HepG2 (cell line): ENCODE results near the gene GCLM. TPM values are rescaled to one million over a fixed set of nuclear protein-coding genes. Genes with fewer than 3 reads are reported as not detected.
A peak's percentile ranks its signal among the peaks of the same experiment; 100 is the strongest.

Experiments
- BATF2 ChIP-seq: sonication (generic); formaldehyde crosslinking; IDR thresholded peaks from 2 replicates; pipeline ENCODE4 v1.8.0; 2022; ENCODE audit warnings: mild to moderate bottlenecking, missing genetic modification reagents, moderate library complexity
- HNF1A ChIP-seq, 2 experiments: sonication (generic) in 1 of 2; formaldehyde crosslinking in 1 of 2; IDR thresholded peaks; 2 replicates each; pipeline versions ENCODE4 v1.4.0 to v1.6.1; 2016 to 2020; ENCODE audit warnings: borderline replicate concordance in 1 of 2, low read depth in 1 of 2, mild to moderate bottlenecking in 1 of 2, missing genetic modification reagents in 1 of 2
- MLXIP ChIP-seq: sonication (generic); formaldehyde crosslinking; IDR thresholded peaks from 2 replicates; pipeline ENCODE4 v1.9.0; 2021; ENCODE audit warnings: missing genetic modification reagents, borderline replicate concordance
- RARA ChIP-seq: IDR thresholded peaks from 2 replicates; pipeline ENCODE4 v1.6.1; 2016; ENCODE audit warnings: missing genetic modification reagents, missing compliant biosample characterization
- RXRA ChIP-seq: sonication (generic); formaldehyde crosslinking; IDR thresholded peaks from 2 replicates; pipeline ENCODE4 v1.5.1; 2020; ENCODE audit warnings: missing genetic modification reagents
- TEF ChIP-seq: sonication (generic); formaldehyde crosslinking; IDR thresholded peaks from 2 replicates; pipeline ENCODE4 v1.5.0; 2020; ENCODE audit warnings: missing genetic modification reagents
- ZBTB14 ChIP-seq: sonication (generic); formaldehyde crosslinking; IDR thresholded peaks from 2 replicates; pipeline ENCODE4 v1.4.0; 2020; ENCODE audit warnings: missing genetic modification reagents
- ZNF646 ChIP-seq: sonication (generic); formaldehyde crosslinking; IDR thresholded peaks from 2 replicates; pipeline ENCODE4 v1.9.0; 2021; ENCODE audit warnings: mild to moderate bottlenecking, missing genetic modification reagents
- ZNF780A ChIP-seq: sonication (generic); formaldehyde crosslinking; IDR thresholded peaks from 2 replicates; pipeline ENCODE4 v1.8.0; 2022; ENCODE audit warnings: mild to moderate bottlenecking, missing genetic modification reagents, moderate library complexity
- polyA plus RNA-seq, 8 experiments: library from polyadenylated mRNA; depleted of rRNA in 3 of 8; stranded (reverse) in 7 of 8; unstranded in 1 of 8; fragments of >200 nt; fragmentation: Illumina TruSeq in 4 of 8; extraction: Trizol in 4 of 8; gene quantifications; 2 replicates each; pipeline versions ENCODE4 v1.2.1 to v1.2.3, GENCODE V29; 2011 to 2016; ENCODE audit warnings: low read depth in 4 of 8, missing spikeins in 1 of 8, mixed read lengths in 1 of 8; ENCODE audit not compliant: insufficient read depth in 1 of 8
- total RNA-seq, 5 experiments: library from RNA; depleted of rRNA; stranded (reverse); fragments of >200 nt; fragmentation: Illumina TruSeq; extraction: Trizol; gene quantifications; 2 replicates each; pipeline ENCODE4 v1.2.3, GENCODE V29; 2016; ENCODE audit warnings: low read depth in 1 of 5

The GCLM gene
- total and polyA plus RNA-seq, 2 of the 13 experiments (the other 11 are each of a cell fraction or from before 2014, with no cell fraction given): 8.7 to 29.9 TPM

GRCh38 chr1:93846992-93847810 lies 62.0 kb downstream of the GCLM start (continued):
- TF ChIP-seq ZBTB14 (no peak), ZNF780A (CRISPR knock-in tag) (no peak), BATF2 (0 out of 2 replicates have a peak, but pooled peaks have one; percentile 60), RARA (CRISPR knock-in tag) (peak; percentile 24; the same call in 1 of the 2 replicates), TEF (CRISPR knock-in tag) (peak; percentile 15; the same call in 1 of the 2 replicates), ZNF646 (CRISPR knock-in tag) (peak; percentile 21; the same call in 1 of the 2 replicates), RXRA (CRISPR knock-in tag) (peak; percentile 75), HNF1A (IDR thresholded peaks at IDR 0.05; ENCODE audit: low read depth) (no peak), HNF1A (CRISPR knock-in tag; IDR thresholded peaks at IDR 0.05; ENCODE audit: borderline replicate concordance) (no peak), MLXIP (CRISPR knock-in tag) (no peak)
